ENCODE measurements around the gene PCSK5.
"Not testable (repeated sequence)": the region's sequence is repeated elsewhere in the genome, so short reads cannot be mapped to it uniquely, and the experiment has no call there.

The PCSK5 gene

DNA sequence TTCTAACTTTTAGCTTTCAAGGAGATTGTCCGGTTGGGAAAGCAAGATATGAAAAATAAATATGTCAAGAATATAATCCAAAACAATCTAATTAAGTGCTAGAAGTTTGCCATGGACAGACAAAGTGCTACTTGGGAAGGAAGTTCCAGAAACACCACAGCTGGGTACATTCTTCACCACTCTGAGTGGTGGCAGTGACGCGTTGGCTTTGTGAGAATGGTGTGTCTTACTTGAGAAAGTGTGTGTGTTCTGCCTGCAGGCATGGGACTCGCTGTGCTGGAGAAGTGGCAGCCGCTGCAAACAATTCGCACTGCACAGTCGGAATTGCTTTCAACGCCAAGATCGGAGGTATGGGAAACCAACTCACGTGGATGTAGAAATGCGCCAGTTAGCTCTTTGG is 177.2 kb downstream of the PCSK5 start:
- no peak overlapping the region for H3K4me2 ChIP-seq (ENCODE audit: insufficient read depth, low read length)

DNA sequence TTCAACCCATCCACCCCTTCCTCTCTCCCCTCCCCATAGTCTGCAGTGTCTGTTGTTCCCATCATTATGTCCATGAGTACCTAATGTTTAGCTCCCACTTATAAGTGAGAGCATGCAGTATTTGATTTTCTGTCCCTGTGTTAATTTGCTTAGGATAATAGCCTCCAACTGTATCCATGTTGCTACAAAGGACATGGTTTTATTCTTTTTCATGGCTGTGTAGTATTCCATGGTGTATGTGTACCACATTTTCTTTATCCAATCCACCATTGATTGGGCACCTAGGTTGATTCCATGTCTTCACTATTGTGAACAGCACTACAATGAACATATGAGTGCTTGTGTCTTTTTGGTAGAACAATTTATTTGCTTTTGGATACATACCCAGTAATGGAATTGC is 187.1 kb downstream of the PCSK5 start:
- TF ChIP-seq, protein P1, sequence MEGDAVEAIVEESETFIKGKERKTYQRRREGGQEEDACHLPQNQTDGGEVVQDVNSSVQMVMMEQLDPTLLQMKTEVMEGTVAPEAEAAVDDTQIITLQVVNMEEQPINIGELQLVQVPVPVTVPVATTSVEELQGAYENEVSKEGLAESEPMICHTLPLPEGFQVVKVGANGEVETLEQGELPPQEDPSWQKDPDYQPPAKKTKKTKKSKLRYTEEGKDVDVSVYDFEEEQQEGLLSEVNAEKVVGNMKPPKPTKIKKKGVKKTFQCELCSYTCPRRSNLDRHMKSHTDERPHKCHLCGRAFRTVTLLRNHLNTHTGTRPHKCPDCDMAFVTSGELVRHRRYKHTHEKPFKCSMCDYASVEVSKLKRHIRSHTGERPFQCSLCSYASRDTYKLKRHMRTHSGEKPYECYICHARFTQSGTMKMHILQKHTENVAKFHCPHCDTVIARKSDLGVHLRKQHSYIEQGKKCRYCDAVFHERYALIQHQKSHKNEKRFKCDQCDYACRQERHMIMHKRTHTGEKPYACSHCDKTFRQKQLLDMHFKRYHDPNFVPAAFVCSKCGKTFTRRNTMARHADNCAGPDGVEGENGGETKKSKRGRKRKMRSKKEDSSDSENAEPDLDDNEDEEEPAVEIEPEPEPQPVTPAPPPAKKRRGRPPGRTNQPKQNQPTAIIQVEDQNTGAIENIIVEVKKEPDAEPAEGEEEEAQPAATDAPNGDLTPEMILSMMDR (IDR thresholded peaks at IDR 0.05; ENCODE audit: borderline replicate concordance, extremely low read depth, low read length, poor library complexity, severe bottlenecking): no peak
- no peak for TF ChIP-seq EZH2 (IDR thresholded peaks at IDR 0.05; ENCODE audit: borderline replicate concordance, low read depth, low read length, severe bottlenecking)

More for the DNA sequence above, 177.2 kb downstream of the PCSK5 start:
- TF ChIP-seq EZH2 (IDR thresholded peaks at IDR 0.05; ENCODE audit: borderline replicate concordance, low read depth, low read length, severe bottlenecking): no peak
- TF ChIP-seq, protein P1 (IDR thresholded peaks at IDR 0.05; ENCODE audit: borderline replicate concordance, extremely low read depth, low read length, poor library complexity, severe bottlenecking): no peak
- Histone ChIP-seq H4K20me1 (ENCODE audit: insufficient read depth, low read length) (no peaks in the 10 kb centered on the region), H2AFZ (ENCODE audit: low read depth, low read length) (no peak overlapping the region), H3K36me3 (ENCODE audit: insufficient read depth, low read length) (no peaks in the 10 kb centered on the region; the same call in 1 of the 2 replicates), H3K4me3 (ENCODE audit: low read depth in 1 of 2, low read length in 2 of 2) (no peak overlapping the region), H3K27me3 (ENCODE audit: insufficient read depth, low read length, poor library complexity) (no peaks in the 10 kb centered on the region), H3K9me3 (ENCODE audit: insufficient read depth, low read length, severe bottlenecking) (no peaks in the 10 kb centered on the region), H3K79me2 (ENCODE audit: insufficient read depth, low read length) (no peaks in the 10 kb centered on the region), H3K4me1 (ENCODE audit: insufficient read depth, low read length) (no peaks in the 10 kb centered on the region), H3K27ac (ENCODE audit: low read length) (no peak overlapping the region), H3K9ac (ENCODE audit: low read depth, low read length) (no peak overlapping the region)
- no peak for ATAC-seq (ENCODE audit: insufficient read depth, low read depth)
- no peak for DNase-seq

DNA sequence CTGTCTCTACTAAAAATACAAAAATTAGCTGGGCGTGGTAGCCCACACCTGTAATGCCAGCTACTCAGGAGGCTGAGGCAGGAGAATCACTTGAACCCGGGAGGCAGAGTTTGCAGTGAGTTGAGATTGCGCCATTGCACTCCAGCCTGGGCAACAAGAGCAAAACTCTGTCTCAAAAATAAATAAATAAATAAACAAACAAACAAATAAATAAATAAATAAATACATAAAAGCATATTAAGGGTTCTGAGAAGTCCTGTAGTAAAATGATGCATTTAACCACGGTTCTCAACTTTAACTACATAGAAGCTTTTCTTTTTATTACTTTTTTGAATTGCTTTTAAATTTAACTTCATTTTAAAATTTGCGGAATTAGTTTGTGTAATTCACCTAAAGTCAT is 190.8 kb downstream of the PCSK5 start:
- not testable (repeated sequence) for H3K27ac ChIP-seq (ENCODE audit: low read length); DNase-seq; H3K4me3 ChIP-seq (ENCODE audit: low read depth in 1 of 2, low read length in 2 of 2); H3K4me1 ChIP-seq (ENCODE audit: insufficient read depth, low read length); H3K27me3 ChIP-seq (ENCODE audit: insufficient read depth, low read length, poor library complexity); H3K9me3 ChIP-seq (ENCODE audit: insufficient read depth, low read length, severe bottlenecking); H3K9ac ChIP-seq (ENCODE audit: low read depth, low read length); H3K4me2 ChIP-seq (ENCODE audit: insufficient read depth, low read length); H3K79me2 ChIP-seq (ENCODE audit: insufficient read depth, low read length); H4K20me1 ChIP-seq (ENCODE audit: insufficient read depth, low read length); ATAC-seq (ENCODE audit: insufficient read depth, low read depth); H2AFZ ChIP-seq (ENCODE audit: low read depth, low read length)
- H3K36me3 ChIP-seq (ENCODE audit: insufficient read depth, low read length): peaks cover 14% of the 10 kb centered on the region

More for the DNA sequence above, 187.1 kb downstream of the PCSK5 start:
- H3K36me3 ChIP-seq (ENCODE audit: insufficient read depth, low read length): peaks cover 8% of the 10 kb centered on the region
- no peak overlapping the region for H3K27ac ChIP-seq (ENCODE audit: low read length)
- H3K4me2 ChIP-seq (ENCODE audit: insufficient read depth, low read length): no peak overlapping the region
- H3K27me3 ChIP-seq (ENCODE audit: insufficient read depth, low read length, poor library complexity): no peaks in the 10 kb centered on the region
- DNase-seq (no peak), ATAC-seq (ENCODE audit: insufficient read depth, low read depth) (no peak)
- no peak overlapping the region for H3K4me3 ChIP-seq (ENCODE audit: low read depth in 1 of 2, low read length in 2 of 2)
- H2AFZ ChIP-seq (ENCODE audit: low read depth, low read length): no peak overlapping the region
- no peaks in the 10 kb centered on the region for H4K20me1 ChIP-seq (ENCODE audit: insufficient read depth, low read length)
- H3K79me2 ChIP-seq (ENCODE audit: insufficient read depth, low read length): no peaks in the 10 kb centered on the region
- H3K9ac ChIP-seq (ENCODE audit: low read depth, low read length): no peak overlapping the region
- H3K4me1 ChIP-seq (ENCODE audit: insufficient read depth, low read length): no peaks in the 10 kb centered on the region
- no peaks in the 10 kb centered on the region for H3K9me3 ChIP-seq (ENCODE audit: insufficient read depth, low read length, severe bottlenecking)

DNA sequence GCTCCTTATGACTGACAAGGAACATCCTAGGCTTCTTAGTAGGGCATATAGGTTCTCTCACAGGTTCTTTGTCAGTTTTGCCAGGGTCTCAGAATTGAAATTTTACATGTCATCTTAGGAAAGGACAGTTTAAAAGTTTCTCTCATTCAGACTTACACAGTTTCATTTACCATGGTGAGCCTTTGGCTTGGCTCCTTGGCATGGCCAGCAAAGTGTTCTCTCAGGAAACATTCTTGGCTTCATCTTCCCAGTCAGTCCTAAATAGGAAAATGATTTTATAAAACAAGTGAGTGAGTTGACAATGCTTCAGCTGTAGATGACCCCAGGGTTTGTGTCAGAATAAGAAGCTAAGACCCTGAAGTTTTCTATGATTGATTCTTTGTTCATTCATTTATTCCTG is 191.6 kb downstream of the PCSK5 start:
- DNase-seq (no peak), ATAC-seq (ENCODE audit: insufficient read depth, low read depth) (no peak)
- Histone ChIP-seq H3K36me3 (ENCODE audit: insufficient read depth, low read length) (peaks cover 12% of the 10 kb centered on the region), H3K79me2 (ENCODE audit: insufficient read depth, low read length) (no peaks in the 10 kb centered on the region), H4K20me1 (ENCODE audit: insufficient read depth, low read length) (no peaks in the 10 kb centered on the region), H3K4me1 (ENCODE audit: insufficient read depth, low read length) (no peaks in the 10 kb centered on the region), H3K4me2 (ENCODE audit: insufficient read depth, low read length) (no peak overlapping the region), H3K9ac (ENCODE audit: low read depth, low read length) (no peak overlapping the region), H2AFZ (ENCODE audit: low read depth, low read length) (no peak overlapping the region), H3K9me3 (ENCODE audit: insufficient read depth, low read length, severe bottlenecking) (no peaks in the 10 kb centered on the region), H3K4me3 (ENCODE audit: low read depth in 1 of 2, low read length in 2 of 2) (no peak overlapping the region), H3K27ac (ENCODE audit: low read length) (no peak overlapping the region), H3K27me3 (ENCODE audit: insufficient read depth, low read length, poor library complexity) (no peaks in the 10 kb centered on the region)
- TF ChIP-seq, protein P1 (IDR thresholded peaks at IDR 0.05; ENCODE audit: borderline replicate concordance, extremely low read depth, low read length, poor library complexity, severe bottlenecking): no peak

Measured in DND-41 (cell line).